GM23248 (cell line): ENCODE data around the gene TUBB2B. TPM values are rescaled to one million over a fixed set of nuclear protein-coding genes. Genes with fewer than 3 reads are reported as not detected.

ENCODE experiments used
- DNase-seq: peaks from one replicate; pipeline ENCODE4 v3.0.0-alpha.2; 2015
- H2AFZ ChIP-seq: fragments of 200-600 bp; sonication (generic); 2 replicates; pipeline ENCODE4 v1.6.1; 2016; ENCODE audit warnings: antibody characterized with exemption
- H3F3A ChIP-seq: fragments of 200-600 bp; sonication (generic); 2 replicates; pipeline ENCODE4 v1.6.1; 2016; ENCODE audit warnings: mild to moderate bottlenecking, antibody characterized with exemption, mixed run types; ENCODE audit not compliant: insufficient read depth
- H3K27ac ChIP-seq: fragments of 200-600 bp; sonication (generic); 2 replicates; pipeline ENCODE4 v1.5.1; 2016; ENCODE audit warnings: mild to moderate bottlenecking
- H3K27me3 ChIP-seq: fragments of 200-600 bp; sonication (generic); replicated peaks from 2 replicates; pipeline ENCODE4 v1.6.1; 2016; ENCODE audit warnings: mild to moderate bottlenecking; ENCODE audit not compliant: insufficient read depth
- H3K36me3 ChIP-seq: fragments of 200-600 bp; sonication (generic); 2 replicates; pipeline ENCODE4 v1.6.1; 2016; ENCODE audit warnings: low read depth, mild to moderate bottlenecking
- H3K4me1 ChIP-seq: fragments of 200-600 bp; sonication (generic); 2 replicates; pipeline ENCODE4 v1.6.1; 2016; ENCODE audit warnings: mild to moderate bottlenecking; ENCODE audit not compliant: insufficient read depth
- H3K4me2 ChIP-seq: fragments of 200-600 bp; sonication (generic); one replicate; pipeline ENCODE4 v1.6.1; 2016; ENCODE audit warnings: mild to moderate bottlenecking; ENCODE audit not compliant: unreplicated experiment
- H3K4me3 ChIP-seq: fragments of 200-600 bp; sonication (generic); 2 replicates; pipeline ENCODE4 v1.5.1; 2016; ENCODE audit warnings: mild to moderate bottlenecking
- H3K79me2 ChIP-seq: fragments of 200-600 bp; sonication (generic); 2 replicates; pipeline ENCODE4 v1.6.1; 2016; ENCODE audit warnings: mild to moderate bottlenecking; ENCODE audit not compliant: insufficient read depth
- H3K9ac ChIP-seq: fragments of 200-600 bp; sonication (generic); 2 replicates; pipeline ENCODE4 v1.6.1; 2016; ENCODE audit warnings: mild to moderate bottlenecking
- H3K9me2 ChIP-seq: fragments of 200-600 bp; sonication (generic); 2 replicates; pipeline ENCODE4 v1.6.1; 2016; ENCODE audit warnings: mixed run types, mild to moderate bottlenecking, moderate library complexity; ENCODE audit not compliant: insufficient read depth
- H3K9me3 ChIP-seq: fragments of 200-600 bp; sonication (generic); one replicate; pipeline ENCODE4 v1.6.1; 2017; ENCODE audit warnings: low read depth
- H4K20me1 ChIP-seq: fragments of 200-600 bp; sonication (generic); 2 replicates; pipeline ENCODE4 v1.6.0; 2016; ENCODE audit not compliant: insufficient read depth
- EZH2 ChIP-seq: fragments of 200-600 bp; sonication (generic); IDR thresholded peaks from 2 replicates; pipeline ENCODE4 v1.6.1; 2018; ENCODE audit warnings: antibody characterized with exemption, mild to moderate bottlenecking; ENCODE audit not compliant: insufficient read depth, poor library complexity, severe bottlenecking
- EZH2phosphoT487 ChIP-seq: fragments of 200-600 bp; sonication (generic); IDR thresholded peaks from 2 replicates; pipeline ENCODE4 v1.6.1; 2018; ENCODE audit warnings: antibody characterized with exemption, moderate library complexity, mild to moderate bottlenecking, low read depth; ENCODE audit not compliant: insufficient read depth
- WGBS, 2 experiments: methylation state at CpG; one replicate each; pipeline ENCODE4 v1.1.6; 2015 to 2017; ENCODE audit warnings: low lambda C conversion rate in 2 of 2, low coverage in 1 of 2; ENCODE audit errors: missing lambda C conversion rate in 2 of 2; 5-methylcytosine and 5-hydroxymethylcytosine counted together
- in situ Hi-C: fragments of 300-500 bp; cut with MboI; formaldehyde crosslinking; loops from 2 replicates; pipeline ENCODE4 v1.15.0; 2020
- polyA plus RNA-seq: library from polyadenylated mRNA; unstranded; fragments of >200 nt; fragmentation: Nextera tagmentation; extraction: Ambion mirVana; gene quantifications from 2 replicates; pipeline ENCODE4 v1.2.1, GENCODE V29; 2016
- total RNA-seq: library from RNA; depleted of rRNA; stranded (reverse); fragments of >200 nt; shearing (Covaris generic); gene quantifications from 2 replicates; pipeline ENCODE4 v1.2.3, GENCODE V29; 2014

TUBB2B gene
- total and polyA plus RNA-seq, 2 experiments from 2014 or later: 8.5 to 9.0 TPM

DNA sequence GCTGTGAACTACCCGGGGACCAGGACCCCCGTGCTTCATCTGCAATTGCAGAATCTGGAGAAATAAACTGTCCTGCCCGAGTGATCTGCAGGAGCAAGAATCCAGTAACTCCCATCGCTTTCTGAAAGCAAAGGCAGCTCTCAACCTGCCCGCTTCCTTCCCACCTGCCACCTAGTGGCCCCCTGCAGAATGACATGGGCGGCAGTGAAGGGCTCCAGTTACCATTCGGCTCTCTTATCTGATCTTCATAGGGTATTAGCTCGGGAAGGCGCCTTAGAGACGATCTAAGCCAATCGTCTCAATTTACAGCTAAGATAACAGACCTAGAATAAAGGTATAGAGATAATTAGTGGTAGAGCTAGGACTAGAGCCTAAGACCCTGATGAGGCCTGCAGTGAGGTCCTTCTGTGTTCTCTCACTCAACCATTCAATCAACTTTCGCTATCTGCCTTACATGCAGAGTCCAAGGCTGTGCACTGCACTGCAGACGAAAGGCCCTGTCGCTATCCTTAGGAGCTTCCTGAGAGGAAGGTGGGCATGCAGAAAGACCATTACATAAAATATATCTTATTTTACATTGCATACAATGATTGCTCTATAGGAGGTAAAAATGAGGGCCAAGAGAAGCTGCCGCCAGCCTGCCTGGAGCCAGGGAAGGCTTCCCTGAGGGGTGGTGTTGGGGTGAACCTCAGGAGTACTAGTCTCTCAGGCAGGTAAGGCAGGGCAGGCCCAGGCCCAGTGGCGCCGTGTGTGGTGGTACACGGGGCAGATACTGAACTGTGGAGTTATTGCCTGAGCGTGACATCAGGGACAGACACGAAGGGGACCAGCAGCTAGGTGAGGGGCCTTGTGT is 24.2 kb upstream of the TUBB2B start:
- WGBS, 2 experiments: 38 to 39% methylated on average over 20 of the region's 20 CpGs
- Histone ChIP-seq H3K4me1 (peaks cover 18% of the 10 kb centered on the region), H3K27ac (no peak overlapping the region), H3K79me2 (no peaks in the 10 kb centered on the region), H3K4me2 (no peak overlapping the region), H3K4me3 (no peak overlapping the region), H3K9me3 (no peaks in the 10 kb centered on the region), H3K36me3 (no peaks in the 10 kb centered on the region), H3K9me2 (no peaks in the 10 kb centered on the region), H3K9ac (no peak overlapping the region), H3K27me3 (no peaks in the 10 kb centered on the region), H3F3A (peaks cover 16% of the 10 kb centered on the region), H4K20me1 (no peaks in the 10 kb centered on the region), H2AFZ (peak overlapping the region; percentile 67)
- peak; percentile 84 for DNase-seq
- TF ChIP-seq EZH2phosphoT487: no peak
- TF ChIP-seq EZH2: no peak
- in situ Hi-C loops: loop anchor here (5.0 kb wide), 1 partner anchor 129 kb away; no protein-coding TSS in a partner anchor

DNA sequence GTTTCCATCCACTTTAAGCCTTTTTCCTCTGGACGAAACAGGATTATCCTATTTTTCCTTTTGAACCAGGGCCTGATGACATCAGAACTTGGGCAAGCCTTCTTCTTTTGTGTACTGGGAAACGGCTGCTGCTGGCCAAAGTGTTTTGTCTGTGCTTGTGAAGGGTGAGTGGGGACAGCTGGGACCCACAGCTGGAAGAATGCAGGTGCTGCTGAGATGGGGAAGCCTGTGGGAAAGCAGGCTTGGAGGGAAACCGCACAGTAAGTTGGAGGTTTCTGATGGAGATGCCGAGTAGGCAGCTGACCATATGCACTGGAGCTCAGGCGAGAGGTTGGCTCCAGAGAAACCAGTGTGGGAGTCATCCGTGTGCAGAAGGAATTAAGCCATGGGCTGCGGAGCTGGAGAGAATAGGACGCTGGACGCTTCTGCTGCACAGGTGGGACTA is 22.8 kb upstream of the TUBB2B start:
- TF ChIP-seq EZH2phosphoT487 (no peak), EZH2 (no peak)
- Histone ChIP-seq H2AFZ (no peak overlapping the region), H3K9ac (no peak overlapping the region), H3K36me3 (no peaks in the 10 kb centered on the region), H3K27me3 (no peaks in the 10 kb centered on the region), H3K4me3 (no peak overlapping the region), H3F3A (peaks cover 16% of the 10 kb centered on the region), H3K4me1 (peaks cover 18% of the 10 kb centered on the region), H3K9me3 (no peaks in the 10 kb centered on the region), H3K27ac (no peak overlapping the region), H4K20me1 (no peaks in the 10 kb centered on the region), H3K4me2 (no peak overlapping the region), H3K9me2 (no peaks in the 10 kb centered on the region), H3K79me2 (no peaks in the 10 kb centered on the region)
- no peak for DNase-seq
- in situ Hi-C loops: loop anchor here (5.0 kb wide), 1 partner anchor 128 kb away; no protein-coding TSS in a partner anchor
- WGBS, 2 experiments: 64 to 73% methylated on average over 9 of the region's 9 CpGs

DNA sequence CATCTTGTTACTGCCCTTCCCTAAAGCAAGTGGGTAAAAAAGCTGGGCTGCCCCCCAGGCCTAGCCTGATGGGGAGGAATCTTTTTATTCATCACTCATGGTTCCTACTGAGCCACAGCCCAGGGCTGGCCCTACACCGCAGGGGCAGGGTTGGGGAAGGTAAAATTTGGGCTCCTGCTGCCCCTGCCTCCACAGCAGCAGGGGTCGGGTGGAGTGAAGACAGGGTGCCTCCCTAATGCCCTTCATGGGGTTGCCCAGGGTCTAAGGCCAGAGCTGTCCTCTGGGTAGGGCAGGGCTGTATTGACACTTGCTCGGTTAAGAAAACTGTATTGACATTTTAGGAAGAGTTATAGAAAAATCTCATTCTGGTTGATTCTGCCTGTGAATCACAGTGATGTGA is 22.4 kb upstream of the TUBB2B start:
- H3K9me2 ChIP-seq: no peaks in the 10 kb centered on the region
- no peak for DNase-seq
- WGBS, 2 experiments: 69 to 76% methylated on average over 3 of the region's 3 CpGs
- no peak for TF ChIP-seq EZH2phosphoT487
- no peak for TF ChIP-seq EZH2
- H3K27ac ChIP-seq: no peak overlapping the region
- no peaks in the 10 kb centered on the region for H3K36me3 ChIP-seq
- no peak overlapping the region for H2AFZ ChIP-seq
- H3K27me3 ChIP-seq: no peaks in the 10 kb centered on the region
- H3K4me1 ChIP-seq: peaks cover 18% of the 10 kb centered on the region
- no peaks in the 10 kb centered on the region for H3K9me3 ChIP-seq
- H3K9ac ChIP-seq: no peak overlapping the region
- no peak overlapping the region for H3K4me3 ChIP-seq
- H3F3A ChIP-seq: peaks cover 16% of the 10 kb centered on the region
- in situ Hi-C loops: loop anchor here (5.0 kb wide), 1 partner anchor 128 kb away; no protein-coding TSS in a partner anchor
- H4K20me1 ChIP-seq: no peaks in the 10 kb centered on the region
- no peaks in the 10 kb centered on the region for H3K79me2 ChIP-seq
- H3K4me2 ChIP-seq: no peak overlapping the region

DNA sequence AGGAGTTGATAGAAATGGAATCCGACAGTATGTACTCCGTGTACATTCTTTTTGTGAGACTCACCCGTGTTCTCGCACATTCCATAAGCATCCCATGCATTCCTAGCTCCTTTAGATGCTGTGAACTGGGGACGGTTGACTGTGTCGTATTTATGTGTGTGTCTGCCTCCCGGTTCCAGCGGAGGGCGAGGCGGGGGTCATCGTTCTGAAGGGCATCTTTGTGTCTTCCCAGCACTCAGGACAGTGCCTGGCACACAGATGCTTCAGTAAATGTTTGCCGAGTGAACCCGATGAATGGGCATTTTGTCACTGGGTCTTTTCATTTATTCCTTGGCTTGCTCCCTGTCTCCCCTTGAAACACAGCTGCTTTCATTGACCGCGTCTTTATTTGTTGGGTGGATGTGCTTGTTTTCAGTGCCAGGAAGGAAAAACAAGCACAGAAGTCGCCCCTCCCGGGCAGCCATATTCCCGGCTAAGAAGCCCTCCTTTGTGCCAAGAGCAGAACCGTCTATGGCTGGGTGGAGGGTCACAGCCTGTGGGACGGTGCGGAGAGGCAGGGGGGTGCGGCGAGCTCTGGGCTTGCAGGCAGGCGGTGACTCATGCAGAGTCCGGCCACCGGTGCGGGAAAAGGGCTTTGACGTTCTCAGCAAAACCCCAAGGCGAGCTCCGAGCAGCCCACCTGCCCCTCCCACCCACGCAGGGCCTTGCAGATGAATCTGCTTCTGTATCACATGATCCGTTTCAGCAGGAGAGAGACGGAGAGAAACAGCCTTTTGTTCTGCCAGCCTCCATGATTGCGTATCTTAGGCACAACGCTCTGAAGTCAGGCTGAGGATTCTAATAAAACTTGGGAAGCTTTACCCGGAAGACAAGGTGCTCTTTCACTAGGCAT is 20.0 kb upstream of the TUBB2B start:
- WGBS, 2 experiments: 6 to 10% methylated on average over 36 of the region's 36 CpGs
- no peaks in the 10 kb centered on the region for H3K27me3 ChIP-seq
- peak overlapping the region; percentile 79 for H3K9ac ChIP-seq

More for the DNA sequence above, 20.0 kb upstream of the TUBB2B start:
- H3K4me2 ChIP-seq: peak overlapping the region; percentile 91
- peaks cover 18% of the 10 kb centered on the region for H3K4me1 ChIP-seq
- peak overlapping the region; percentile 86 for H3K27ac ChIP-seq
- TF ChIP-seq EZH2 (no peak), EZH2phosphoT487 (no peak)
- peaks cover 16% of the 10 kb centered on the region for H3F3A ChIP-seq
- no peaks in the 10 kb centered on the region for H3K36me3 ChIP-seq
- H3K9me3 ChIP-seq: no peaks in the 10 kb centered on the region
- no peaks in the 10 kb centered on the region for H3K79me2 ChIP-seq
- no peaks in the 10 kb centered on the region for H4K20me1 ChIP-seq
- no peaks in the 10 kb centered on the region for H3K9me2 ChIP-seq
- H2AFZ ChIP-seq: peak overlapping the region; percentile 88
- in situ Hi-C loops: no loop called here
- H3K4me3 ChIP-seq: peak overlapping the region; percentile 65
- peak; percentile 91 for DNase-seq
